OCI-LY7 (cell line): ENCODE data around the gene CDC14B.

Experiments used
- CTCF ChIP-seq: fragments of 200-600 bp; sonication (generic); conservative IDR thresholded peaks from 2 replicates; pipeline ENCODE4 v1.5.1; 2014; ENCODE audit warnings: mild to moderate bottlenecking, antibody characterized with exemption, low read length, moderate library complexity, mixed read lengths
- EZH2phosphoT487 ChIP-seq: fragments of 200-600 bp; sonication (generic); IDR thresholded peaks from 2 replicates; pipeline ENCODE4 v1.6.1; 2018; ENCODE audit warnings: low read depth, borderline replicate concordance, mild to moderate bottlenecking, mixed run types, antibody characterized with exemption, low read length, moderate library complexity, mixed read lengths

GRCh38 chr9:96467784-96468183 is 151.9 kb downstream of the CDC14B start:
- TF ChIP-seq EZH2phosphoT487 (no peak), CTCF (no peak)
